ENCODE measurements around the gene HOXB1.

DNA sequence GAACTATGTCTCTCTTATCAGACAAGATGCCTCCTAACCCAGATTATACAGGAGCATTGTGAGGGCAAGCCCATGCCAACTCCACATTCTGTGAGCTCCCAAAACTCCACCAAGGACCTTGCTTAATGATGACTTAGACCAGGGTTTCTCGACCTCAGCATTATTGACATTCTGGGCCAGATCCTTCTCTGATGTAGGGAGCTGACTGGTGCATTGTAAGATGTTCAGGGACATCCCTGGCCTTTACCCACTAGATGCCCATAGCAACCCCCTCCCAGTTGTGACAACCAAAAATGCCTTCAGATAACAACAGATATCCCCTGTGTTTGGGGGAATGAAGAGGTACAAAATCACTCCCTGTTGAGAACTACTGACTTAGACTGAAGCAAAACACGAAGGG, 43.6 kb downstream of the HOXB1 start:
- no peak for TF ChIP-seq POLR2A (IDR thresholded peaks at IDR 0.05)
- TF ChIP-seq CTCF (IDR thresholded peaks at IDR 0.05): no peak
- no peak for TF ChIP-seq POLR2AphosphoS5 (IDR thresholded peaks at IDR 0.05)
- TF ChIP-seq EP300 (IDR thresholded peaks at IDR 0.05): no peak

Data from suprapubic skin (tissue), 4 donors.